GM23338 (cell line): ENCODE results near the gene BRAF.

Experiments used
- EZH2 ChIP-seq: fragments of 200-600 bp; sonication (generic); IDR thresholded peaks from one replicate; pipeline ENCODE4 v1.8.0; 2017; ENCODE audit warnings: antibody characterized with exemption, mild to moderate bottlenecking, low read depth; ENCODE audit not compliant: unreplicated experiment
- EZH2phosphoT487 ChIP-seq: fragments of 200-600 bp; sonication (generic); IDR thresholded peaks from one replicate; pipeline ENCODE4 v1.8.1; 2018; ENCODE audit warnings: antibody characterized with exemption; ENCODE audit not compliant: unreplicated experiment
- POLR2AphosphoS5 ChIP-seq: IDR thresholded peaks from 2 replicates; pipeline ENCODE4 v1.6.1; 2016; ENCODE audit warnings: antibody characterized with exemption, low read depth
- TF ChIP-seq, protein P1 (sequence below), 2 experiments: fragments of 200-600 bp in 1 of 2; sonication (generic) in 1 of 2; conservative IDR thresholded peaks; 2 replicates each; pipeline versions ENCODE4 v1.5.1 to v1.6.1; 2016 to 2017; ENCODE audit warnings: antibody characterized with exemption in 2 of 2, low read depth in 2 of 2, mild to moderate bottlenecking in 2 of 2, moderate library complexity in 1 of 2
- TF ChIP-seq, protein P2 (sequence below): fragments of 250-450 bp; sonication (Bioruptor Pico); IDR thresholded peaks from 2 replicates; pipeline ENCODE4 v1.5.0; 2020; ENCODE audit warnings: mild to moderate bottlenecking, moderate library complexity
- TF ChIP-seq, protein P3 (sequence below): IDR thresholded peaks from 2 replicates; pipeline ENCODE4 v1.6.1; 2016; ENCODE audit warnings: antibody characterized with exemption

DNA sequence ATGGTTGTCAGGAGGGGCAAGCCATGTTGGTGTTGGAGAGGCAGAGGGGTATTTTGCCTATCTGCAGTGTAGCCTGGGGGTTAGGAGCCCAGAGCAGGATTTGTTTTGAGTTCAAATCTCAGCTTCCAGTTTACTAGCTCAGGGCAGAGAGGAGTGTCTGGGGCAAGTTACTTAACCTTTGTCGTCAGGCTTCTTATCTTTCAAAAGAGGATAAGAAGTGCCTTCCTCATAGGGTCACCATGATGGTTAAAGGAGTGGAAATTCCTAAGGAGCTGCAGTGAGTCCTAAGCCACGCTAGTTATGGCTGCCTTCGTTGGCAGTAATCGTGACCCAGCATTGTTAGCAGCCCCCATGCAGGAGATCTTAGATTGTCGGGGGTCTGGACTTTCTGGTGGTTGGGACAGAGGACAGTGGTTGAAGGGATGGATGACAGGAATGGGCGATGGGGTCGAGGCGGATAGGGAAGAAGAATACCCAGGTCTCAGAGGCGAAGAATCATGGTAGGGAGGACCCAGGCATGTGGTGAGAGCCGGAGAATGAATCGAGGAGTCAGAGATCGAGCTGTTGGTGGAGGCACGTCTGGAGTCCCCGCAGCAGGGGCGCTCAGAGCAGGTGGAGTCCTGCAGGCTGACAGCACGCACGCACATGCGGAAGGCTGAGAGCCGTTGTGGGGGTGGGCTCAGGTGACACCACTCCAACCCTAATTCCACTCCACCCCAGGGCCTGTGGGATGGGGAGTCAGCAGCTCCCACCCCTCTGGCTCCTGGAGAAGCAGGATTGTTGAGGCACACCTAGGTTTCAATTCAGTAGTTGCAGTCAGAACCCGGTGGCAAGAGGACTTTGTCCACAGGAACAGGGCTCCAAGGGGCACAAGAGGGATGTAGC is 240.4 kb downstream of the BRAF start:
- TF ChIP-seq POLR2AphosphoS5 (no peak), EZH2phosphoT487 (no peak), EZH2 (no peak)
- TF ChIP-seq, protein P1, sequence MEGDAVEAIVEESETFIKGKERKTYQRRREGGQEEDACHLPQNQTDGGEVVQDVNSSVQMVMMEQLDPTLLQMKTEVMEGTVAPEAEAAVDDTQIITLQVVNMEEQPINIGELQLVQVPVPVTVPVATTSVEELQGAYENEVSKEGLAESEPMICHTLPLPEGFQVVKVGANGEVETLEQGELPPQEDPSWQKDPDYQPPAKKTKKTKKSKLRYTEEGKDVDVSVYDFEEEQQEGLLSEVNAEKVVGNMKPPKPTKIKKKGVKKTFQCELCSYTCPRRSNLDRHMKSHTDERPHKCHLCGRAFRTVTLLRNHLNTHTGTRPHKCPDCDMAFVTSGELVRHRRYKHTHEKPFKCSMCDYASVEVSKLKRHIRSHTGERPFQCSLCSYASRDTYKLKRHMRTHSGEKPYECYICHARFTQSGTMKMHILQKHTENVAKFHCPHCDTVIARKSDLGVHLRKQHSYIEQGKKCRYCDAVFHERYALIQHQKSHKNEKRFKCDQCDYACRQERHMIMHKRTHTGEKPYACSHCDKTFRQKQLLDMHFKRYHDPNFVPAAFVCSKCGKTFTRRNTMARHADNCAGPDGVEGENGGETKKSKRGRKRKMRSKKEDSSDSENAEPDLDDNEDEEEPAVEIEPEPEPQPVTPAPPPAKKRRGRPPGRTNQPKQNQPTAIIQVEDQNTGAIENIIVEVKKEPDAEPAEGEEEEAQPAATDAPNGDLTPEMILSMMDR (conservative IDR thresholded peaks at IDR 0.05; ENCODE audit: low read depth in 2 of 2), result no peak
- TF ChIP-seq, protein P2, sequence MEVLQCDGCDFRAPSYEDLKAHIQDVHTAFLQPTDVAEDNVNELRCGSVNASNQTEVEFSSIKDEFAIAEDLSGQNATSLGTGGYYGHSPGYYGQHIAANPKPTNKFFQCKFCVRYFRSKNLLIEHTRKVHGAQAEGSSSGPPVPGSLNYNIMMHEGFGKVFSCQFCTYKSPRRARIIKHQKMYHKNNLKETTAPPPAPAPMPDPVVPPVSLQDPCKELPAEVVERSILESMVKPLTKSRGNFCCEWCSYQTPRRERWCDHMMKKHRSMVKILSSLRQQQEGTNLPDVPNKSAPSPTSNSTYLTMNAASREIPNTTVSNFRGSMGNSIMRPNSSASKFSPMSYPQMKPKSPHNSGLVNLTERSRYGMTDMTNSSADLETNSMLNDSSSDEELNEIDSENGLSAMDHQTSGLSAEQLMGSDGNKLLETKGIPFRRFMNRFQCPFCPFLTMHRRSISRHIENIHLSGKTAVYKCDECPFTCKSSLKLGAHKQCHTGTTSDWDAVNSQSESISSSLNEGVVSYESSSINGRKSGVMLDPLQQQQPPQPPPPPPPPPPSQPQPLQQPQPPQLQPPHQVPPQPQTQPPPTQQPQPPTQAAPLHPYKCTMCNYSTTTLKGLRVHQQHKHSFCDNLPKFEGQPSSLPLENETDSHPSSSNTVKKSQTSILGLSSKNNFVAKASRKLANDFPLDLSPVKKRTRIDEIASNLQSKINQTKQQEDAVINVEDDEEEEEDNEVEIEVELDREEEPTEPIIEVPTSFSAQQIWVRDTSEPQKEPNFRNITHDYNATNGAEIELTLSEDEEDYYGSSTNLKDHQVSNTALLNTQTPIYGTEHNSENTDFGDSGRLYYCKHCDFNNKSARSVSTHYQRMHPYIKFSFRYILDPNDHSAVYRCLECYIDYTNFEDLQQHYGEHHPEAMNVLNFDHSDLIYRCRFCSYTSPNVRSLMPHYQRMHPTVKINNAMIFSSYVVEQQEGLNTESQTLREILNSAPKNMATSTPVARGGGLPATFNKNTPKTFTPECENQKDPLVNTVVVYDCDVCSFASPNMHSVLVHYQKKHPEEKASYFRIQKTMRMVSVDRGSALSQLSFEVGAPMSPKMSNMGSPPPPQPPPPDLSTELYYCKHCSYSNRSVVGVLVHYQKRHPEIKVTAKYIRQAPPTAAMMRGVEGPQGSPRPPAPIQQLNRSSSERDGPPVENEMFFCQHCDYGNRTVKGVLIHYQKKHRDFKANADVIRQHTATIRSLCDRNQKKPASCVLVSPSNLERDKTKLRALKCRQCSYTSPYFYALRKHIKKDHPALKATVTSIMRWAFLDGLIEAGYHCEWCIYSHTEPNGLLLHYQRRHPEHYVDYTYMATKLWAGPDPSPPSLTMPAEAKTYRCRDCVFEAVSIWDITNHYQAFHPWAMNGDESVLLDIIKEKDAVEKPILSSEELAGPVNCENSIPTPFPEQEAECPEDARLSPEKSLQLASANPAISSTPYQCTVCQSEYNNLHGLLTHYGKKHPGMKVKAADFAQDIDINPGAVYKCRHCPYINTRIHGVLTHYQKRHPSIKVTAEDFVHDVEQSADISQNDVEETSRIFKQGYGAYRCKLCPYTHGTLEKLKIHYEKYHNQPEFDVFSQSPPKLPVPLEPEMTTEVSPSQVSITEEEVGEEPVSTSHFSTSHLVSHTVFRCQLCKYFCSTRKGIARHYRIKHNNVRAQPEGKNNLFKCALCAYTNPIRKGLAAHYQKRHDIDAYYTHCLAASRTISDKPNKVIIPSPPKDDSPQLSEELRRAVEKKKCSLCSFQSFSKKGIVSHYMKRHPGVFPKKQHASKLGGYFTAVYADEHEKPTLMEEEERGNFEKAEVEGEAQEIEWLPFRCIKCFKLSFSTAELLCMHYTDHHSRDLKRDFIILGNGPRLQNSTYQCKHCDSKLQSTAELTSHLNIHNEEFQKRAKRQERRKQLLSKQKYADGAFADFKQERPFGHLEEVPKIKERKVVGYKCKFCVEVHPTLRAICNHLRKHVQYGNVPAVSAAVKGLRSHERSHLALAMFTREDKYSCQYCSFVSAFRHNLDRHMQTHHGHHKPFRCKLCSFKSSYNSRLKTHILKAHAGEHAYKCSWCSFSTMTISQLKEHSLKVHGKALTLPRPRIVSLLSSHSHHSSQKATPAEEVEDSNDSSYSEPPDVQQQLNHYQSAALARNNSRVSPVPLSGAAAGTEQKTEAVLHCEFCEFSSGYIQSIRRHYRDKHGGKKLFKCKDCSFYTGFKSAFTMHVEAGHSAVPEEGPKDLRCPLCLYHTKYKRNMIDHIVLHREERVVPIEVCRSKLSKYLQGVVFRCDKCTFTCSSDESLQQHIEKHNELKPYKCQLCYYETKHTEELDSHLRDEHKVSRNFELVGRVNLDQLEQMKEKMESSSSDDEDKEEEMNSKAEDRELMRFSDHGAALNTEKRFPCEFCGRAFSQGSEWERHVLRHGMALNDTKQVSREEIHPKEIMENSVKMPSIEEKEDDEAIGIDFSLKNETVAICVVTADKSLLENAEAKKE (CRISPR knock-in tag), result no peak
- TF ChIP-seq, protein P3, sequence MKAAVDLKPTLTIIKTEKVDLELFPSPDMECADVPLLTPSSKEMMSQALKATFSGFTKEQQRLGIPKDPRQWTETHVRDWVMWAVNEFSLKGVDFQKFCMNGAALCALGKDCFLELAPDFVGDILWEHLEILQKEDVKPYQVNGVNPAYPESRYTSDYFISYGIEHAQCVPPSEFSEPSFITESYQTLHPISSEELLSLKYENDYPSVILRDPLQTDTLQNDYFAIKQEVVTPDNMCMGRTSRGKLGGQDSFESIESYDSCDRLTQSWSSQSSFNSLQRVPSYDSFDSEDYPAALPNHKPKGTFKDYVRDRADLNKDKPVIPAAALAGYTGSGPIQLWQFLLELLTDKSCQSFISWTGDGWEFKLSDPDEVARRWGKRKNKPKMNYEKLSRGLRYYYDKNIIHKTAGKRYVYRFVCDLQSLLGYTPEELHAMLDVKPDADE, result no peak
